Tibial nerve (tissue), 4 donors: ENCODE results near the gene KCNK2.

ENCODE experiments used
- EP300 ChIP-seq, 2 donors: sonication (generic); formaldehyde crosslinking; IDR thresholded peaks; one replicate each; pipeline ENCODE4 v1.6.1; 2017; ENCODE audit warnings: antibody characterized with exemption in 2 of 2, mild to moderate bottlenecking in 1 of 2
- POLR2A ChIP-seq, 2 donors: fragments of 450-650 bp; IDR thresholded peaks; one replicate each; pipeline ENCODE4 v1.6.1; 2017; ENCODE audit warnings: antibody characterized with exemption in 2 of 2, mild to moderate bottlenecking in 2 of 2, moderate library complexity in 2 of 2
- TF ChIP-seq, protein P1 (sequence below), 5 experiments: fragments of 200-600 bp in 3 of 5; fragments of 450-650 bp in 2 of 5; sonication (generic) in 3 of 5; IDR thresholded peaks; one replicate each; pipeline ENCODE4 v1.5.1; 2016 to 2019; ENCODE audit warnings: antibody characterized with exemption in 5 of 5, mild to moderate bottlenecking in 3 of 5, moderate library complexity in 2 of 5

DNA sequence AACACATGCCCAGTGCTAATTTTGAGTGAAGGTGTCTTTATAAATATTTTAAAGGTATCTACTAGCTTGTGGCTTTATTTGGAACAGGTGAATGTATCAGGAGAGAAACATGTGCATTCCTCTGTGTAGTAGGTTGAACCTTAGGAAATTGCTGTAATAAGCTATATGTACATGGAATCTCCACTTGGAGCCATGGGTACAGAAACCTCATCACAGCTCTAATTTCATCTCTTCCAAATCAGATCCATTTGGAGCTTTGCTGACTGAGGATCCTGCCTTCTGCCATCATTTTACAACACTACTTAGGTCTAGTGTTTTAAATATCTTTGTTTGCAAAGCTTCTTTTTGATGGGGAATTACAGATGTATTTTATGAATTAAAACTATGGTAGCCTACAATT, 2.1 kb downstream of the KCNK2 start:
- TF ChIP-seq, protein P1, sequence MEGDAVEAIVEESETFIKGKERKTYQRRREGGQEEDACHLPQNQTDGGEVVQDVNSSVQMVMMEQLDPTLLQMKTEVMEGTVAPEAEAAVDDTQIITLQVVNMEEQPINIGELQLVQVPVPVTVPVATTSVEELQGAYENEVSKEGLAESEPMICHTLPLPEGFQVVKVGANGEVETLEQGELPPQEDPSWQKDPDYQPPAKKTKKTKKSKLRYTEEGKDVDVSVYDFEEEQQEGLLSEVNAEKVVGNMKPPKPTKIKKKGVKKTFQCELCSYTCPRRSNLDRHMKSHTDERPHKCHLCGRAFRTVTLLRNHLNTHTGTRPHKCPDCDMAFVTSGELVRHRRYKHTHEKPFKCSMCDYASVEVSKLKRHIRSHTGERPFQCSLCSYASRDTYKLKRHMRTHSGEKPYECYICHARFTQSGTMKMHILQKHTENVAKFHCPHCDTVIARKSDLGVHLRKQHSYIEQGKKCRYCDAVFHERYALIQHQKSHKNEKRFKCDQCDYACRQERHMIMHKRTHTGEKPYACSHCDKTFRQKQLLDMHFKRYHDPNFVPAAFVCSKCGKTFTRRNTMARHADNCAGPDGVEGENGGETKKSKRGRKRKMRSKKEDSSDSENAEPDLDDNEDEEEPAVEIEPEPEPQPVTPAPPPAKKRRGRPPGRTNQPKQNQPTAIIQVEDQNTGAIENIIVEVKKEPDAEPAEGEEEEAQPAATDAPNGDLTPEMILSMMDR (IDR thresholded peaks at IDR 0.05): no peak
- TF ChIP-seq POLR2A (IDR thresholded peaks at IDR 0.05): no peak
- no peak for TF ChIP-seq EP300 (IDR thresholded peaks at IDR 0.05)
